Mesenchymal stem cell (in vitro differentiated cells and primary cell): ENCODE measurements around the gene MCM3AP.

Experiments used
- DNase-seq: peaks from one replicate; pipeline ENCODE4 v3.0.0-alpha.2; 2013
- H2AFZ ChIP-seq: one replicate; pipeline ENCODE4 v1.6.1; 2013; ENCODE audit warnings: low read depth, mild to moderate bottlenecking, control low read depth, inconsistent platforms, low read length, moderate library complexity
- H2AK5ac ChIP-seq: 2 replicates; pipeline ENCODE4 v1.6.1; 2013; ENCODE audit warnings: low read length, moderate library complexity, mild to moderate bottlenecking, inconsistent platforms; ENCODE audit not compliant: severe bottlenecking
- H2BK120ac ChIP-seq: one replicate; pipeline ENCODE4 v1.6.1; 2013; ENCODE audit warnings: low read depth, mild to moderate bottlenecking, inconsistent platforms, low read length, moderate library complexity
- H2BK12ac ChIP-seq, 2 experiments: one replicate each; pipeline ENCODE4 v1.6.1; 2013; ENCODE audit warnings: inconsistent platforms in 2 of 2, low read length in 2 of 2, mild to moderate bottlenecking in 2 of 2, moderate library complexity in 2 of 2, control low read depth in 1 of 2
- H2BK15ac ChIP-seq: one replicate; pipeline ENCODE4 v1.6.1; 2013; ENCODE audit warnings: mild to moderate bottlenecking, low read depth, inconsistent platforms; ENCODE audit not compliant: poor library complexity, severe bottlenecking
- H2BK5ac ChIP-seq: 2 replicates; pipeline ENCODE4 v1.6.1; 2013; ENCODE audit warnings: low read depth, mild to moderate bottlenecking, low read length, control low read depth, inconsistent platforms; ENCODE audit not compliant: poor library complexity, severe bottlenecking
- H3K14ac ChIP-seq, 2 experiments: one replicate each; pipeline ENCODE4 v1.6.1; 2013; ENCODE audit warnings: inconsistent platforms in 2 of 2, low read length in 2 of 2, control low read depth in 1 of 2, mild to moderate bottlenecking in 1 of 2, moderate library complexity in 1 of 2
- H3K18ac ChIP-seq, 2 experiments: one replicate each; pipeline ENCODE4 v1.6.1; 2013; ENCODE audit warnings: inconsistent platforms in 2 of 2, low read length in 2 of 2, control low read depth in 1 of 2, low read depth in 1 of 2, mild to moderate bottlenecking in 1 of 2
- H3K23ac ChIP-seq, 2 experiments: one replicate each; pipeline ENCODE4 v1.6.1; 2013; ENCODE audit warnings: inconsistent platforms in 2 of 2, low read length in 2 of 2, mild to moderate bottlenecking in 2 of 2, moderate library complexity in 2 of 2, control low read depth in 1 of 2
- H3K27ac ChIP-seq: 2 replicates; pipeline ENCODE4 v1.5.1; 2013; ENCODE audit warnings: mild to moderate bottlenecking, moderate library complexity, low read length, control low read depth, inconsistent platforms; ENCODE audit not compliant: poor library complexity, severe bottlenecking
- H3K27me3 ChIP-seq, 2 experiments: 2 replicates each; pipeline versions ENCODE4 v1.6.1 to v1.7.0; 2013; ENCODE audit warnings: low read length in 2 of 2, mild to moderate bottlenecking in 2 of 2, moderate library complexity in 2 of 2, control low read depth in 1 of 2, inconsistent platforms in 1 of 2; ENCODE audit not compliant: control insufficient read depth in 1 of 2, insufficient read depth in 1 of 2
- H3K36me3 ChIP-seq, 2 experiments: 2 replicates each; pipeline versions ENCODE4 v1.6.1 to v1.7.0; 2013; ENCODE audit warnings: low read length in 2 of 2, control low read depth in 1 of 2, inconsistent platforms in 1 of 2, low read depth in 1 of 2, mild to moderate bottlenecking in 1 of 2; ENCODE audit not compliant: insufficient read depth in 2 of 2, control insufficient read depth in 1 of 2
- H3K4ac ChIP-seq, 2 experiments: one replicate each; pipeline ENCODE4 v1.6.1; 2013; ENCODE audit warnings: inconsistent platforms in 2 of 2, low read length in 2 of 2, mild to moderate bottlenecking in 2 of 2, moderate library complexity in 2 of 2, control low read depth in 1 of 2, low read depth in 1 of 2
- H3K4me1 ChIP-seq: 2 replicates; pipeline ENCODE4 v1.6.1; 2013; ENCODE audit warnings: low read depth, low read length, control low read depth; ENCODE audit not compliant: control insufficient read depth, insufficient read depth
- H3K4me2 ChIP-seq: 2 replicates; pipeline ENCODE4 v1.6.1; 2013; ENCODE audit warnings: low read length, mild to moderate bottlenecking, inconsistent platforms; ENCODE audit not compliant: poor library complexity, severe bottlenecking
- H3K4me3 ChIP-seq, 2 experiments: 2 replicates each; pipeline versions ENCODE4 v1.5.1 to v1.7.0; 2013; ENCODE audit warnings: low read length in 2 of 2, mild to moderate bottlenecking in 2 of 2, control low read depth in 1 of 2, low read depth in 1 of 2; ENCODE audit not compliant: insufficient read depth in 1 of 2
- H3K79me1 ChIP-seq: replicated peaks from 2 replicates; pipeline ENCODE4 v1.6.1; 2013; ENCODE audit warnings: mild to moderate bottlenecking, control low read depth, low read length, inconsistent platforms; ENCODE audit not compliant: poor library complexity, severe bottlenecking
- H3K9ac ChIP-seq: 2 replicates; pipeline ENCODE4 v1.7.0; 2013; ENCODE audit warnings: mild to moderate bottlenecking, low read length, moderate library complexity
- H3K9me3 ChIP-seq: 2 replicates; pipeline ENCODE4 v1.7.0; 2013; ENCODE audit warnings: mild to moderate bottlenecking, low read length; ENCODE audit not compliant: control insufficient read depth
- H4K8ac ChIP-seq: one replicate; pipeline ENCODE4 v1.6.1; 2013; ENCODE audit warnings: inconsistent platforms, mild to moderate bottlenecking, low read length, moderate library complexity
- H4K91ac ChIP-seq: one replicate; pipeline ENCODE4 v1.6.1; 2013; ENCODE audit warnings: mild to moderate bottlenecking, low read length, inconsistent platforms
- WGBS: methylation state at CpG from one replicate; pipeline ENCODE4 v1.1.7; 2013; ENCODE audit warnings: mixed read lengths; 5-methylcytosine and 5-hydroxymethylcytosine counted together

The MCM3AP gene

GRCh38 chr21:46269466-46269865 is 15.9 kb downstream of the MCM3AP start:
- Histone ChIP-seq H3K23ac (no peak overlapping the region), H2BK120ac (no peak overlapping the region), H4K91ac (no peak overlapping the region), H3K27me3 (no peaks in the 10 kb centered on the region), H2BK15ac (no peak overlapping the region), H3K14ac (no peak overlapping the region), H3K9me3 (no peaks in the 10 kb centered on the region), H3K27ac (no peak overlapping the region), H3K18ac (no peak overlapping the region), H2BK12ac (no peak overlapping the region), H3K4me3 (no peak overlapping the region), H3K4ac (peak overlapping the region in 1 of 2 experiments; percentile 24), H2AFZ (no peak overlapping the region), H3K4me1 (peaks cover 8% of the 10 kb centered on the region), H2AK5ac (no peak overlapping the region), H3K9ac (no peak overlapping the region), H3K36me3 (peaks cover 84 to 95% of the 10 kb centered on the region in 2 experiments), H3K4me2 (no peak overlapping the region), H2BK5ac (no peak overlapping the region), H4K8ac (no peak overlapping the region), H3K79me1 (peaks cover 30% of the 10 kb centered on the region)
- no peak for DNase-seq
- WGBS, result 95% methylated on average over 10 of the region's 10 CpGs

DNA sequence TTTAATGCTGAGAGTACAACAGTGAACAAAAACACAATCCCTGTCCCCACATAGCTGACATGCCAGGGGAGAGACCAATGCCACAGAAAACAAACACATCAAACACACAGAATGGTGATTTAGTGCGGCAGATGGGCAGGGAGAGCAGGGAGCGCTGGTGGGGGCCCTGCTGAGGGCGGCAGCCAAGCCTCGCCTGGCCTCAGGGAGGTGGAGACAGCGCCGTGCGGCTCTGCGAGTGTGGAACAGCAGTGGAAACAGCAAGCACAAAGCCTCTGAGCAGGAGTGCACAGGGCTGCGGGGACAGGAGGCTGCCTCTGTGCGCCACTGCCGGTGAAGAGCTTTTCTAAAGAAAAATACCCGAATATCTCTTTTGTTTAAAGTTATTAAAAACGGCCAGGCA is 17.0 kb downstream of the MCM3AP start:
- no peaks in the 10 kb centered on the region for H3K27me3 ChIP-seq
- H2AFZ ChIP-seq, result no peak overlapping the region
- no peak overlapping the region for H2AK5ac ChIP-seq
- H3K4me2 ChIP-seq, result no peak overlapping the region
- H3K14ac ChIP-seq, result no peak overlapping the region
- no peak overlapping the region for H2BK12ac ChIP-seq
- H3K27ac ChIP-seq, result no peak overlapping the region
- H3K36me3 ChIP-seq, result peaks cover 83 to 93% of the 10 kb centered on the region in 2 experiments
- no peak overlapping the region for H3K23ac ChIP-seq
- H3K4me1 ChIP-seq, result peaks cover 12% of the 10 kb centered on the region
- no peak overlapping the region for H2BK120ac ChIP-seq
- H3K4me3 ChIP-seq, result no peak overlapping the region
- 96% methylated on average over 13 of the region's 13 CpGs for WGBS
- H3K4ac ChIP-seq, result no peak overlapping the region
- DNase-seq, result no peak
- no peaks in the 10 kb centered on the region for H3K9me3 ChIP-seq
- no peak overlapping the region for H2BK15ac ChIP-seq
- peaks cover 32% of the 10 kb centered on the region for H3K79me1 ChIP-seq
- no peak overlapping the region for H3K9ac ChIP-seq
- H4K8ac ChIP-seq, result no peak overlapping the region
- no peak overlapping the region for H4K91ac ChIP-seq
- no peak overlapping the region for H3K18ac ChIP-seq
- no peak overlapping the region for H2BK5ac ChIP-seq

GRCh38 chr21:46266946-46267345 is 18.5 kb downstream of the MCM3AP start:
- no peak overlapping the region for H2BK5ac ChIP-seq
- no peak overlapping the region for H2AFZ ChIP-seq
- H3K18ac ChIP-seq, result no peak overlapping the region
- H3K79me1 ChIP-seq, result peaks cover 22% of the 10 kb centered on the region
- H2BK15ac ChIP-seq, result no peak overlapping the region
- H3K23ac ChIP-seq, result no peak overlapping the region
- H3K4me1 ChIP-seq, result peaks cover 12% of the 10 kb centered on the region
- no peak overlapping the region for H3K27ac ChIP-seq
- no peak overlapping the region for H2AK5ac ChIP-seq
- no peak overlapping the region for H2BK120ac ChIP-seq
- H3K14ac ChIP-seq, result no peak overlapping the region
- peaks cover 72 to 86% of the 10 kb centered on the region in 2 experiments for H3K36me3 ChIP-seq
- H3K27me3 ChIP-seq, result no peaks in the 10 kb centered on the region
- 91% methylated on average over 18 of the region's 19 CpGs for WGBS
- no peak overlapping the region for H4K91ac ChIP-seq
- no peak for DNase-seq
- no peak overlapping the region for H3K4me2 ChIP-seq
- H4K8ac ChIP-seq, result no peak overlapping the region
- no peaks in the 10 kb centered on the region for H3K9me3 ChIP-seq
- H3K4me3 ChIP-seq, result no peak overlapping the region
- H2BK12ac ChIP-seq, result no peak overlapping the region
- H3K4ac ChIP-seq, result no peak overlapping the region
- no peak overlapping the region for H3K9ac ChIP-seq

DNA sequence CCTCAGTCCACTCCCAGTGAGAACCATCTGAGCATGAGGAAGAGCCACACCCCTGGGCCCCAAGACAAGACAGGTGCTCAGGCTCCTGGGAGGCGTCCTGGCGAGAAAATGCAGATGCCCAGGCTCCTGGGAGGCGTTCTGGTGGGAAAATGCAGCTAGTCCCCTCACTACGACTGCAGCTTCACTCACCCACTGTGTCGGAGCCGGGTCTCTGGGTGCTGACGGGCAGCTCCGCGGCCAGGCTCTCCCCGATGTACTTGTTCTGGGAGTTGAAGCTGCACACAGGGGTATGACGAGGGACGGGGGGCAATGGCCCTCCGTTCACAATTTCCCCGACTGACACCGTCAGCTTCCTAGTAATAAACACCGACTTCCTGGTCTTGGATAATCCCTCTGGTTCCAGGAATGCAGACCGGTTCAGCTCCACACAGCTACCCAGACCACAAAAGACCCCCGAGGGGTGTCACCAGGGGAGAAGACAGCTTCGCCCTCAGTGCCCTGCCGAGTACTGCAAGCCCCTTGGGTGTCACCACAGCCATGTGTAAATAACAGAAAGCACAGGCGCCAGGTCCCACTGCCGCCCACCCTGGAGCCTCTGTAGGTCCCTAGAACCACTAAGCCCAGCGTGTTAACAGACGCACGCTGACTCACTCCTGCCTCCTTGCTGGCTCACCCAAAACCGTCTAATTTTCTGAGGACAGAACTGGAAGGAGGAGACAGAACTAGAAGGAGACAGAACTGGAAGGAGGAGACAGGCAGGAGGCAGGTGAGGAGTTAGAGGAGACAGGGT is 19.5 kb downstream of the MCM3AP start:
- Histone ChIP-seq H3K14ac (no peak overlapping the region), H3K4ac (no peak overlapping the region), H3K27ac (no peak overlapping the region), H2BK120ac (no peak overlapping the region), H3K4me2 (no peak overlapping the region), H3K27me3 (no peaks in the 10 kb centered on the region), H4K91ac (no peak overlapping the region), H2BK12ac (no peak overlapping the region), H3K4me1 (peaks cover 12% of the 10 kb centered on the region), H2AFZ (no peak overlapping the region), H4K8ac (no peak overlapping the region), H3K23ac (no peak overlapping the region), H3K4me3 (no peak overlapping the region), H3K79me1 (peaks cover 24% of the 10 kb centered on the region), H3K9ac (no peak overlapping the region), H2BK5ac (no peak overlapping the region), H2AK5ac (no peak overlapping the region), H3K18ac (no peak overlapping the region), H3K36me3 (peaks cover 70 to 86% of the 10 kb centered on the region in 2 experiments), H2BK15ac (no peak overlapping the region), H3K9me3 (no peaks in the 10 kb centered on the region)
- WGBS, result 90% methylated on average over 26 of the region's 26 CpGs
- no peak for DNase-seq
